Esophagus (tissue), 2 donors: ENCODE results near the gene CD1B. TPM values are rescaled to one million over a fixed set of nuclear protein-coding genes. Genes with fewer than 3 reads are reported as not detected.
"Not testable (repeated sequence)": the region's sequence is repeated elsewhere in the genome, so short reads cannot be mapped to it uniquely, and the experiment has no call there.

Experiments
- H3K27ac ChIP-seq, 2 donors: one replicate each; pipeline ENCODE4 v1.5.1; 2013; ENCODE audit warnings: low read depth in 2 of 2, mild to moderate bottlenecking in 2 of 2, inconsistent platforms in 1 of 2, low read length in 1 of 2, moderate library complexity in 1 of 2
- H3K27me3 ChIP-seq, 2 donors: one replicate each; pipeline ENCODE4 v1.6.1; 2013; ENCODE audit warnings: low read length in 2 of 2, control low read depth in 1 of 2, mild to moderate bottlenecking in 1 of 2; ENCODE audit not compliant: insufficient read depth in 2 of 2, control insufficient read depth in 1 of 2
- H3K36me3 ChIP-seq, 2 donors: one replicate each; pipeline ENCODE4 v1.6.1; 2013; ENCODE audit warnings: low read length in 1 of 2; ENCODE audit not compliant: control insufficient read depth in 2 of 2, insufficient read depth in 2 of 2
- H3K4me1 ChIP-seq, 2 donors: one replicate each; pipeline ENCODE4 v1.6.1; 2013; ENCODE audit warnings: low read length in 1 of 2; ENCODE audit not compliant: control insufficient read depth in 2 of 2, insufficient read depth in 2 of 2
- H3K4me3 ChIP-seq, 2 donors: one replicate each; pipeline ENCODE4 v1.5.1; 2013; ENCODE audit warnings: low read length in 2 of 2, mild to moderate bottlenecking in 2 of 2, low read depth in 1 of 2, moderate library complexity in 1 of 2
- H3K9me3 ChIP-seq, 2 donors: one replicate each; pipeline ENCODE4 v1.6.1; 2013; ENCODE audit warnings: mild to moderate bottlenecking in 2 of 2, low read depth in 1 of 2, low read length in 1 of 2, moderate library complexity in 1 of 2; ENCODE audit not compliant: control insufficient read depth in 2 of 2, insufficient read depth in 1 of 2
- WGBS, 2 donors: extraction: QIAGEN DNeasy Blood & Tissue Kit; methylation state at CpG; one replicate each; pipeline ENCODE4 v1.1.7; 2013; 5-methylcytosine and 5-hydroxymethylcytosine counted together
- polyA plus RNA-seq, 2 donors: library from polyadenylated mRNA; stranded (reverse); fragments of 200-250 nt; gene quantifications; one replicate each; pipeline ENCODE4 v1.2.3, GENCODE V29; 2013
- donor health status: healthy with polysubstance abuse.
- donor health status: Bipolar disorder and iron deficiency.

The CD1B gene
- polyA plus RNA-seq, 2 donors = 0.13 TPM; not detected in 1

GRCh38 chr1:158290321-158290844 is 40.9 kb downstream of the CD1B start:
- Histone ChIP-seq H3K36me3 (no peaks in the 10 kb centered on the region), H3K27me3 (no peaks in the 10 kb centered on the region), H3K27ac (no peak overlapping the region), H3K9me3 (peaks cover 0 to 1% of the 10 kb centered on the region in 2 donors), H3K4me1 (no peaks in the 10 kb centered on the region), H3K4me3 (no peak overlapping the region)
- 78 to 84% methylated on average over 5 of the region's 5 CpGs for WGBS, 2 donors

GRCh38 chr1:158289811-158290210 is 41.5 kb downstream of the CD1B start, which contains the start of gene CD1C:
CD1C (plus strand) TSS chr1:158289923; CDS start chr1:158290065, 142 bp downstream.
- Histone ChIP-seq H3K27ac (no peak within 1 kb of the TSS), H3K4me1 (no peaks in the 10 kb centered on the region), H3K9me3 (no peaks in the 10 kb centered on the region), H3K36me3 (no peaks in the 10 kb centered on the region), H3K4me3 (no peak within 1 kb of the TSS), H3K27me3 (no peaks in the 10 kb centered on the region)
- WGBS, 2 donors = 72 to 81% methylated on average over 4 of the region's 4 CpGs

GRCh38 chr1:158286941-158287346 is 44.4 kb downstream of the CD1B start:
- 76 to 83% methylated on average over 1 of the region's 1 CpG for WGBS, 2 donors
- H3K27ac ChIP-seq = no peak overlapping the region
- no peaks in the 10 kb centered on the region for H3K27me3 ChIP-seq
- no peaks in the 10 kb centered on the region for H3K4me1 ChIP-seq
- H3K9me3 ChIP-seq = no peaks in the 10 kb centered on the region
- H3K4me3 ChIP-seq = no peak overlapping the region
- H3K36me3 ChIP-seq = no peaks in the 10 kb centered on the region

GRCh38 chr1:158286487-158286886 is 44.8 kb downstream of the CD1B start:
- H3K27ac ChIP-seq = no peak overlapping the region
- no peaks in the 10 kb centered on the region for H3K4me1 ChIP-seq
- no peaks in the 10 kb centered on the region for H3K36me3 ChIP-seq
- H3K4me3 ChIP-seq = no peak overlapping the region
- WGBS, 2 donors = 71 to 72% methylated on average over 4 of the region's 4 CpGs
- H3K27me3 ChIP-seq = no peaks in the 10 kb centered on the region
- H3K9me3 ChIP-seq = no peaks in the 10 kb centered on the region

GRCh38 chr1:158285756-158286241 is 45.5 kb downstream of the CD1B start:
- no peaks in the 10 kb centered on the region for H3K27me3 ChIP-seq
- H3K9me3 ChIP-seq = peaks cover 0 to 2% of the 10 kb centered on the region in 2 donors
- H3K36me3 ChIP-seq = no peaks in the 10 kb centered on the region
- H3K4me3 ChIP-seq = no peak overlapping the region
- H3K4me1 ChIP-seq = no peaks in the 10 kb centered on the region
- WGBS, 2 donors = 43 to 53% methylated on average over 7 of the region's 7 CpGs
- no peak overlapping the region for H3K27ac ChIP-seq

- peaks cover 0 to 2% of the 10 kb centered on the region in 2 donors for H3K9me3 ChIP-seq
- no peaks in the 10 kb centered on the region for H3K36me3 ChIP-seq
- WGBS, 2 donors = 47% methylated on average over 2 of the region's 2 CpGs
- H3K27ac ChIP-seq = no peak overlapping the region
- H3K4me3 ChIP-seq = no peak overlapping the region
- no peaks in the 10 kb centered on the region for H3K27me3 ChIP-seq
- no peaks in the 10 kb centered on the region for H3K4me1 ChIP-seq
These were observed 47.4 kb downstream of the CD1B start for GRCh38 chr1:158283965-158284364.

- not testable (repeated sequence) for H3K4me3 ChIP-seq, H3K9me3 ChIP-seq, H3K36me3 ChIP-seq, H3K27ac ChIP-seq, H3K4me1 ChIP-seq, H3K27me3 ChIP-seq
- 72 to 75% methylated on average over 2 of the region's 2 CpGs for WGBS, 2 donors
These were observed 48.9 kb downstream of the CD1B start for GRCh38 chr1:158282421-158282820.

Other genes with a start within 250 kb of the CD1B start
- gene CD1D, start 150.6 kb downstream of the CD1B start, polyA plus RNA-seq = under 1 TPM; 0.27 to 0.47 TPM
- 1 to 10 TPM in 1 of 2 donors, under 1 TPM in 1; 0.18 to 4.7 TPM for gene CD1A, start 77.1 kb downstream of the CD1B start, polyA plus RNA-seq
- gene CD1C, start 41.6 kb downstream of the CD1B start, polyA plus RNA-seq = 1 to 10 TPM in 1 of 2 donors, under 1 TPM in 1; 0.31 to 1.9 TPM
- 1 to 10 TPM in 1 of 2 donors, under 1 TPM in 1; 0.16 to 2.2 TPM for gene CD1E, start 22.4 kb upstream of the CD1B start, polyA plus RNA-seq
- gene OR10T2, start 67.9 kb upstream of the CD1B start, polyA plus RNA-seq = not detected
- gene OR10K2, start 94.7 kb upstream of the CD1B start, polyA plus RNA-seq = not detected
- not detected for gene OR10K1, start 130.3 kb upstream of the CD1B start, polyA plus RNA-seq
- gene OR10R2, start 140.7 kb upstream of the CD1B start, polyA plus RNA-seq = not detected
- not detected for gene OR6Y1, start 222.9 kb upstream of the CD1B start, polyA plus RNA-seq
- not detected for gene OR6P1, start 239.0 kb upstream of the CD1B start, polyA plus RNA-seq
- not detected for gene OR10X1, start 248.4 kb upstream of the CD1B start, polyA plus RNA-seq